Measurements from ENCODE around the gene CHN2.

- no peak for TF ChIP-seq REST (IDR thresholded peaks at IDR 0.05; ENCODE audit: insufficient read depth in 1 of 2, low read depth in 2 of 2, low read length in 1 of 2)
- TF ChIP-seq CTCF (IDR thresholded peaks at IDR 0.05): no peak
- TF ChIP-seq POLR2AphosphoS5 (IDR thresholded peaks at IDR 0.05; ENCODE audit: low read depth, low read length): no peak
- no peak for TF ChIP-seq SIN3A (IDR thresholded peaks at IDR 0.05; ENCODE audit: borderline replicate concordance, insufficient read depth, low read depth, low read length)
- TF ChIP-seq TCF7L2 (IDR thresholded peaks at IDR 0.05; ENCODE audit: low read depth, low read length): no peak
Measured at GRCh38 chr7:29291723-29292618, 97.4 kb downstream of the CHN2 start.

Measured in Panc1 (cell line).